ENCODE results near the gene BMP3. TPM values are rescaled to one million over a fixed set of nuclear protein-coding genes. Genes with fewer than 3 reads are reported as not detected.

BMP3 gene
- total RNA-seq, 1 experiment from 2014 or later, result not detected

DNA sequence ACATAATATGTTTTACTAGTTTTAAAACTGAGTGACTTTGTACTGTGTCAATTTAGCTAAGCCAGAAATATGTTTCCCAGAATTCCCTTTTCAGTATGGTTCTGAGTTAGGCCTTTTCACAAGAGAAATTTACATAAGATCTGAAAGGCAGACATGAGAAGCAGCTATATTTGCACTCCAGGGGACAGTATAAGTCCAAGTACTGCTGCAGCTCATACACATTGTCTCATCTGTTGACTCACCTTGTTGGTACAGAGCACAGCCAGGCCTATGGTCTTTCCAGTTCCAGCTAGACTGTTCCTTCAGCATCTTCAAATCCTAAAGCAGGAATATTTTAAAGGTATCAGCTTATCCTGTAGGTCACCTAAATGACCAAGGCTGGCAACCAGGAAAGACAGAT is 53.5 kb downstream of the BMP3 start:
- H3K9me2 ChIP-seq (replicated peaks; ENCODE audit: insufficient read depth, low read length), result no peaks in the 10 kb centered on the region
- no peak overlapping the region for H3K4me3 ChIP-seq (ENCODE audit: low read length)
- H3K27me3 ChIP-seq (ENCODE audit: low read length), result no peaks in the 10 kb centered on the region
- H3K4me1 ChIP-seq (ENCODE audit: low read length), result no peaks in the 10 kb centered on the region
- H3K9me3 ChIP-seq (ENCODE audit: low read length), result no peaks in the 10 kb centered on the region
- no peak for DNase-seq
- no peak overlapping the region for H3K9ac ChIP-seq (ENCODE audit: low read length)
- H3K27ac ChIP-seq (ENCODE audit: low read length), result no peak overlapping the region
- H3K4me2 ChIP-seq (ENCODE audit: low read depth, low read length, poor library complexity, severe bottlenecking), result no peak overlapping the region
- H3K36me3 ChIP-seq (ENCODE audit: insufficient read depth, low read length), result no peaks in the 10 kb centered on the region
- no peaks in the 10 kb centered on the region for H4K20me1 ChIP-seq (ENCODE audit: insufficient read depth, low read depth, low read length)
- no peak overlapping the region for H2AFZ ChIP-seq (ENCODE audit: low read length)
- no peaks in the 10 kb centered on the region for H3K79me2 ChIP-seq (ENCODE audit: low read length)

GRCh38 chr4:81084634-81085033 is 54.1 kb downstream of the BMP3 start:
- Histone ChIP-seq H3K9me2 (replicated peaks; ENCODE audit: insufficient read depth, low read length) (no peaks in the 10 kb centered on the region), H3K9ac (ENCODE audit: low read length) (no peak overlapping the region), H3K4me3 (ENCODE audit: low read length) (no peak overlapping the region), H3K9me3 (ENCODE audit: low read length) (no peaks in the 10 kb centered on the region), H3K4me2 (ENCODE audit: low read depth, low read length, poor library complexity, severe bottlenecking) (no peak overlapping the region), H4K20me1 (ENCODE audit: insufficient read depth, low read depth, low read length) (no peaks in the 10 kb centered on the region), H3K4me1 (ENCODE audit: low read length) (no peaks in the 10 kb centered on the region), H3K27ac (ENCODE audit: low read length) (no peak overlapping the region), H3K27me3 (ENCODE audit: low read length) (no peaks in the 10 kb centered on the region), H3K79me2 (ENCODE audit: low read length) (no peaks in the 10 kb centered on the region), H2AFZ (ENCODE audit: low read length) (no peak overlapping the region), H3K36me3 (ENCODE audit: insufficient read depth, low read length) (no peaks in the 10 kb centered on the region)
- DNase-seq, result no peak

DNA sequence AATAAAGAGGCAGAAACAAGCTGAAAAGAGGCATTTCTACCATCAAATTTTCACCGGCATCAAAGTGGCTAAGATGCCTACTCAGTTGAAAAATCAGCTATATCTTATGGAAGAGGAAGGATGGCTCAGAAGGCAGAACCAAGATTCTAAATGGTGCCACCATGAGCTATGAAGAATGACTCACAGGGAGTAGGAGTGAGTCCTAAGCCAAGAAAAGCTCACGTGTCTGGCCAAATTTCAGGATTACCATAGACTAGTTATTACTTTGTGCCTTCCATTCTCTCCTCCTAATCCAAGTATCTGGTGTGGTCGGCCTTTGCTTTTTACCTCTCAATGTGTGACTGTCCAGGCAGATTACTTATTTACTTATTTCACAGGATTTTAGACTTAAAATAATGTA is 54.8 kb downstream of the BMP3 start:
- H2AFZ ChIP-seq (ENCODE audit: low read length), result no peak overlapping the region
- no peaks in the 10 kb centered on the region for H3K4me1 ChIP-seq (ENCODE audit: low read length)
- no peaks in the 10 kb centered on the region for H3K9me3 ChIP-seq (ENCODE audit: low read length)
- H3K27ac ChIP-seq (ENCODE audit: low read length), result no peak overlapping the region
- no peak overlapping the region for H3K9ac ChIP-seq (ENCODE audit: low read length)
- no peak for DNase-seq
- no peaks in the 10 kb centered on the region for H3K27me3 ChIP-seq (ENCODE audit: low read length)
- H3K4me3 ChIP-seq (ENCODE audit: low read length), result no peak overlapping the region
- H4K20me1 ChIP-seq (ENCODE audit: insufficient read depth, low read depth, low read length), result no peaks in the 10 kb centered on the region
- no peaks in the 10 kb centered on the region for H3K9me2 ChIP-seq (replicated peaks; ENCODE audit: insufficient read depth, low read length)
- no peaks in the 10 kb centered on the region for H3K79me2 ChIP-seq (ENCODE audit: low read length)
- H3K36me3 ChIP-seq (ENCODE audit: insufficient read depth, low read length), result no peaks in the 10 kb centered on the region
- H3K4me2 ChIP-seq (ENCODE audit: low read depth, low read length, poor library complexity, severe bottlenecking), result no peak overlapping the region

DNA sequence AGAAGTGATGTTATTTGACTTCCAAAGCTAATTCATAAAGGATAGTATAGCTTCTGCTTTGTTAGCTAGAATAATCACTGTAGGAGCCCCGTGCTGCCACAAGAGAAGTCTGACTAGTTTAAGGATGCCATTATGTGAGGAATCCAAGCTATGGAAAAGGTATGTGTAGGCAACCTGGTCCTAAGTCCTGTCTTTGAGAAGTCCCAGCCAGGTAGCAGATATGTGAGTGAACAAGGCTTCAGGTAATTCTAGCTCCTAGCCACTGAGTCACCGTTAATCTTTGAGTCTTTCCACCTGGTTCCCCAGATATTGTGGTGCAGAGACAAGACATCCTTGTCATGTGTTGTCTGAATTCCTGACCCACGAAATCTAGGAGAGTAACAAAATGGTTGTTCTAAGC is 55.5 kb downstream of the BMP3 start:
- Histone ChIP-seq H3K9me2 (replicated peaks; ENCODE audit: insufficient read depth, low read length) (no peaks in the 10 kb centered on the region), H3K27me3 (ENCODE audit: low read length) (no peaks in the 10 kb centered on the region), H2AFZ (ENCODE audit: low read length) (no peak overlapping the region), H3K4me1 (ENCODE audit: low read length) (no peaks in the 10 kb centered on the region), H3K79me2 (ENCODE audit: low read length) (no peaks in the 10 kb centered on the region), H3K4me3 (ENCODE audit: low read length) (no peak overlapping the region), H3K36me3 (ENCODE audit: insufficient read depth, low read length) (no peaks in the 10 kb centered on the region), H4K20me1 (ENCODE audit: insufficient read depth, low read depth, low read length) (no peaks in the 10 kb centered on the region), H3K27ac (ENCODE audit: low read length) (no peak overlapping the region), H3K4me2 (ENCODE audit: low read depth, low read length, poor library complexity, severe bottlenecking) (no peak overlapping the region), H3K9ac (ENCODE audit: low read length) (no peak overlapping the region), H3K9me3 (ENCODE audit: low read length) (no peaks in the 10 kb centered on the region)
- DNase-seq, result no peak

GRCh38 chr4:81093720-81094401 is 63.4 kb downstream of the BMP3 start:
- Histone ChIP-seq H3K79me2 (ENCODE audit: low read length) (no peaks in the 10 kb centered on the region), H2AFZ (ENCODE audit: low read length) (no peak overlapping the region), H3K9me3 (ENCODE audit: low read length) (no peaks in the 10 kb centered on the region), H3K27ac (ENCODE audit: low read length) (no peak overlapping the region), H3K4me1 (ENCODE audit: low read length) (no peaks in the 10 kb centered on the region), H3K9me2 (replicated peaks; ENCODE audit: insufficient read depth, low read length) (no peaks in the 10 kb centered on the region), H3K9ac (ENCODE audit: low read length) (no peak overlapping the region), H4K20me1 (ENCODE audit: insufficient read depth, low read depth, low read length) (no peaks in the 10 kb centered on the region), H3K4me2 (ENCODE audit: low read depth, low read length, poor library complexity, severe bottlenecking) (no peak overlapping the region), H3K4me3 (ENCODE audit: low read length) (no peak overlapping the region), H3K27me3 (ENCODE audit: low read length) (no peaks in the 10 kb centered on the region), H3K36me3 (ENCODE audit: insufficient read depth, low read length) (no peaks in the 10 kb centered on the region)
- no peak for DNase-seq

- no peaks in the 10 kb centered on the region for H3K9me3 ChIP-seq (ENCODE audit: low read length)
- no peak overlapping the region for H3K4me2 ChIP-seq (ENCODE audit: low read depth, low read length, poor library complexity, severe bottlenecking)
- H3K36me3 ChIP-seq (ENCODE audit: insufficient read depth, low read length), result no peaks in the 10 kb centered on the region
- H3K4me3 ChIP-seq (ENCODE audit: low read length), result no peak overlapping the region
- H4K20me1 ChIP-seq (ENCODE audit: insufficient read depth, low read depth, low read length), result no peaks in the 10 kb centered on the region
- no peaks in the 10 kb centered on the region for H3K27me3 ChIP-seq (ENCODE audit: low read length)
- no peaks in the 10 kb centered on the region for H3K79me2 ChIP-seq (ENCODE audit: low read length)
- no peak for DNase-seq
- no peak overlapping the region for H3K27ac ChIP-seq (ENCODE audit: low read length)
- H3K9me2 ChIP-seq (replicated peaks; ENCODE audit: insufficient read depth, low read length), result no peaks in the 10 kb centered on the region
- H3K4me1 ChIP-seq (ENCODE audit: low read length), result no peaks in the 10 kb centered on the region
- H3K9ac ChIP-seq (ENCODE audit: low read length), result no peak overlapping the region
- no peak overlapping the region for H2AFZ ChIP-seq (ENCODE audit: low read length)
Observed at GRCh38 chr4:81095389-81095788, 64.9 kb downstream of the BMP3 start.

GRCh38 chr4:81096566-81096965 is 66.1 kb downstream of the BMP3 start:
- H3K27me3 ChIP-seq (ENCODE audit: low read length), result no peaks in the 10 kb centered on the region
- no peak overlapping the region for H3K9ac ChIP-seq (ENCODE audit: low read length)

DNA sequence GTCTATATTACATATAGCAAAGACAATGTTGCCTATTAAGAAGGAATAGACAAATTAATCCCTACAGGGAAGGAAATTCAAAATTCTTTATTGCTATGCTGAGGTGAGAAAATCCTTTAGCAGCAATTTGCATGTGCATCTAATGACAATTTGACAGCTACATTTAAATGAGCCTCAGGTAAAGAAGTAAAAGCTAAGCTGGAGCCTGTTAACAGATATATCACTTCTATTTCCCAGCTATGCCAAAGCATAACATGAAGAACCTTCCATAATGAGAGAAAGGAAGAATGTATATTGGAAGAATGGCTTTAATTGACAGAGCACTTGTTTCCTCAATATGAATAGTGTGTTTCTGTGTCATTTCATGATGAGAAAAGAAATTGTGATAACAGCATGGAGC is 71.6 kb downstream of the BMP3 start:
- no peaks in the 10 kb centered on the region for H3K9me2 ChIP-seq (replicated peaks; ENCODE audit: insufficient read depth, low read length)
- no peak for DNase-seq
- no peak overlapping the region for H2AFZ ChIP-seq (ENCODE audit: low read length)
- H3K27ac ChIP-seq (ENCODE audit: low read length), result no peak overlapping the region
- H3K9ac ChIP-seq (ENCODE audit: low read length), result no peak overlapping the region
- H3K9me3 ChIP-seq (ENCODE audit: low read length), result no peaks in the 10 kb centered on the region
- no peaks in the 10 kb centered on the region for H3K4me1 ChIP-seq (ENCODE audit: low read length)
- H3K27me3 ChIP-seq (ENCODE audit: low read length), result no peaks in the 10 kb centered on the region
- no peaks in the 10 kb centered on the region for H4K20me1 ChIP-seq (ENCODE audit: insufficient read depth, low read depth, low read length)
- H3K4me3 ChIP-seq (ENCODE audit: low read length), result no peak overlapping the region
- H3K36me3 ChIP-seq (ENCODE audit: insufficient read depth, low read length), result no peaks in the 10 kb centered on the region
- H3K4me2 ChIP-seq (ENCODE audit: low read depth, low read length, poor library complexity, severe bottlenecking), result no peak overlapping the region
- no peaks in the 10 kb centered on the region for H3K79me2 ChIP-seq (ENCODE audit: low read length)

More at GRCh38 chr4:81096566-81096965, 66.1 kb downstream of the BMP3 start:
- no peaks in the 10 kb centered on the region for H3K79me2 ChIP-seq (ENCODE audit: low read length)
- H4K20me1 ChIP-seq (ENCODE audit: insufficient read depth, low read depth, low read length), result no peaks in the 10 kb centered on the region
- H3K4me2 ChIP-seq (ENCODE audit: low read depth, low read length, poor library complexity, severe bottlenecking), result no peak overlapping the region
- H2AFZ ChIP-seq (ENCODE audit: low read length), result no peak overlapping the region
- no peak for DNase-seq
- H3K9me3 ChIP-seq (ENCODE audit: low read length), result no peaks in the 10 kb centered on the region
- no peak overlapping the region for H3K4me3 ChIP-seq (ENCODE audit: low read length)
- no peak overlapping the region for H3K27ac ChIP-seq (ENCODE audit: low read length)
- H3K9me2 ChIP-seq (replicated peaks; ENCODE audit: insufficient read depth, low read length), result no peaks in the 10 kb centered on the region
- no peaks in the 10 kb centered on the region for H3K36me3 ChIP-seq (ENCODE audit: insufficient read depth, low read length)
- no peaks in the 10 kb centered on the region for H3K4me1 ChIP-seq (ENCODE audit: low read length)
